CD4-positive, alpha-beta T cell (primary cell): ENCODE data around the gene ELMO1. TPM values are rescaled to one million over a fixed set of nuclear protein-coding genes. Genes with fewer than 3 reads are reported as not detected.

Experiments used
- ATAC-seq: fragments of 200-7000 bp; cut with Tn5 transposase; one replicate; pipeline ENCODE4 v1.10.0; 2022; ENCODE audit warnings: mild to moderate bottlenecking; ENCODE audit not compliant: poor library complexity
- CTCF ChIA-PET: fragments of 350-600 bp; sonication (Branson Sonifier 250); formaldehyde crosslinking; loops from one replicate; lab custom pipeline; 2021; ENCODE audit warnings: antibody characterized with exemption, inconsistent platforms; lab: Charles Lee
- POLR2A ChIA-PET: fragments of 350-600 bp; sonication (Branson Sonifier 250); formaldehyde crosslinking; loops from one replicate; lab custom pipeline; 2021; ENCODE audit warnings: antibody characterized with exemption, inconsistent platforms; lab: Charles Lee
- DNase-seq, 14 experiments: peaks; one replicate each; pipeline ENCODE4 v3.0.0-alpha.2; 2013 to 2020; ENCODE audit warnings: mixed read lengths in 2 of 14
- H3K27ac ChIP-seq, 2 donors: one replicate each; pipeline versions ENCODE4 v1.5.1 to v1.7.0; 2013; ENCODE audit warnings: low read length in 2 of 2, low read depth in 1 of 2, mild to moderate bottlenecking in 1 of 2
- H3K27me3 ChIP-seq, 2 experiments: 1 replicate in 1 of 2; 2 replicates in 1 of 2; pipeline versions ENCODE4 v1.6.1 to v1.7.0; 2013; ENCODE audit warnings: low read length in 2 of 2, control low read depth in 1 of 2, mild to moderate bottlenecking in 1 of 2, moderate library complexity in 1 of 2; ENCODE audit not compliant: insufficient read depth in 2 of 2, control insufficient read depth in 1 of 2
- H3K36me3 ChIP-seq: one replicate; pipeline ENCODE4 v1.6.1; 2013; ENCODE audit warnings: low read length, control low read depth; ENCODE audit not compliant: insufficient read depth
- H3K4me1 ChIP-seq: one replicate; pipeline ENCODE4 v1.6.1; 2013; ENCODE audit warnings: low read length, control low read depth; ENCODE audit not compliant: insufficient read depth
- H3K4me3 ChIP-seq: one replicate; pipeline ENCODE4 v1.5.1; 2013; ENCODE audit warnings: mild to moderate bottlenecking, low read length, moderate library complexity
- H3K9me3 ChIP-seq, 2 experiments: 1 replicate in 1 of 2; 2 replicates in 1 of 2; pipeline versions ENCODE4 v1.6.1 to v1.7.0; 2013; ENCODE audit warnings: low read length in 2 of 2, mild to moderate bottlenecking in 2 of 2, control low read depth in 1 of 2, moderate library complexity in 1 of 2; ENCODE audit not compliant: control insufficient read depth in 1 of 2, insufficient read depth in 1 of 2
- H3K27ac Mint-ChIP-seq: one replicate; pipeline ENCODE4 v1.8.0; 2020; ENCODE audit warnings: mixed read lengths
- H3K27me3 Mint-ChIP-seq: one replicate; pipeline ENCODE4 v1.8.0; 2021; ENCODE audit warnings: mixed read lengths
- H3K36me3 Mint-ChIP-seq: one replicate; pipeline ENCODE4 v1.8.0; 2021; ENCODE audit warnings: low read depth, mixed read lengths
- H3K4me1 Mint-ChIP-seq: one replicate; pipeline ENCODE4 v1.8.0; 2021; ENCODE audit warnings: low read depth, mixed read lengths
- H3K4me3 Mint-ChIP-seq: one replicate; pipeline ENCODE4 v1.8.0; 2020; ENCODE audit warnings: mild to moderate bottlenecking, mixed read lengths
- H3K9me3 Mint-ChIP-seq: one replicate; pipeline ENCODE4 v1.8.0; 2020; ENCODE audit warnings: mixed read lengths
- intact Hi-C, 2 experiments: fragments of 100-400 bp; cut with DNase I in 1 of 2; cut with micrococcal nuclease in 1 of 2; formaldehyde crosslinking; loops; one replicate each; pipeline versions ENCODE4 v1.15.1 to v1.9.0; 2023 to 2025; cut with DNase I, micrococcal nuclease
- total RNA-seq, 174 experiments: library from RNA in 2 of 174; stranded (reverse) in 2 of 174; gene quantifications; one replicate each; pipeline ENCODE4 v1.2.3 and lab custom pipeline; 2021 to 2026
- TF ChIP-seq, protein P1 (sequence below): fragments of 200-600 bp; IDR thresholded peaks from one replicate; pipeline ENCODE4 v1.8.0; 2022; ENCODE audit warnings: antibody characterized with exemption, mild to moderate bottlenecking

ELMO1 gene
- total RNA-seq, 2 experiments from 2014 or later, result 117 to 120 TPM

DNA sequence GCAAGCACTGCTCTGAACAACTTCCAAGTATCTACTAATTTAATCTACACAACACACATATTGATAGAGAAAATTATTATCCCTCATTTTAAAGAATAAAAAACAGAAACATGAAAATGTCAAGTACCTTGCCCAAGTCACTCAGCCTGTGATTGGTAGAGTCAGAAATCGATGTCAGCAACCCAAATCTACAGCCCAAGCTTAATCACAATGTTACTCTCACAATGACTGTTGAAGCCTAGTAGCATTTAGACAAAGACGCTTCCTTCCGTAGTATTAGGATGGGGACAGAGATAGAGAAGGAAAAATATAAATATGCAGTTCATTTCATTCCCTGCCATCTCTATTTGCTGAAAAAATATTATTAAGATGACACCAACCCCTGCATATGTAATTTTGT lies 242.5 kb downstream of the ELMO1 start:
- no peak for ATAC-seq
- no peaks in the 10 kb centered on the region for H3K27me3 Mint-ChIP-seq
- no peaks in the 10 kb centered on the region for H3K27me3 ChIP-seq
- no peak overlapping the region for H3K27ac Mint-ChIP-seq
- H3K36me3 Mint-ChIP-seq, result peaks cover 89% of the 10 kb centered on the region
- H3K9me3 ChIP-seq, result no peaks in the 10 kb centered on the region
- H3K4me3 ChIP-seq, result no peak overlapping the region
- CTCF ChIA-PET, result interaction anchor here (1.2 kb wide), 1 partner anchor 718 kb away, joined by 3 read pairs; no protein-coding TSS in a partner anchor
- intact Hi-C loops, result no loop called here
- H3K9me3 Mint-ChIP-seq, result no peaks in the 10 kb centered on the region
- TF ChIP-seq, protein P1, sequence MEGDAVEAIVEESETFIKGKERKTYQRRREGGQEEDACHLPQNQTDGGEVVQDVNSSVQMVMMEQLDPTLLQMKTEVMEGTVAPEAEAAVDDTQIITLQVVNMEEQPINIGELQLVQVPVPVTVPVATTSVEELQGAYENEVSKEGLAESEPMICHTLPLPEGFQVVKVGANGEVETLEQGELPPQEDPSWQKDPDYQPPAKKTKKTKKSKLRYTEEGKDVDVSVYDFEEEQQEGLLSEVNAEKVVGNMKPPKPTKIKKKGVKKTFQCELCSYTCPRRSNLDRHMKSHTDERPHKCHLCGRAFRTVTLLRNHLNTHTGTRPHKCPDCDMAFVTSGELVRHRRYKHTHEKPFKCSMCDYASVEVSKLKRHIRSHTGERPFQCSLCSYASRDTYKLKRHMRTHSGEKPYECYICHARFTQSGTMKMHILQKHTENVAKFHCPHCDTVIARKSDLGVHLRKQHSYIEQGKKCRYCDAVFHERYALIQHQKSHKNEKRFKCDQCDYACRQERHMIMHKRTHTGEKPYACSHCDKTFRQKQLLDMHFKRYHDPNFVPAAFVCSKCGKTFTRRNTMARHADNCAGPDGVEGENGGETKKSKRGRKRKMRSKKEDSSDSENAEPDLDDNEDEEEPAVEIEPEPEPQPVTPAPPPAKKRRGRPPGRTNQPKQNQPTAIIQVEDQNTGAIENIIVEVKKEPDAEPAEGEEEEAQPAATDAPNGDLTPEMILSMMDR, result no peak
- DNase-seq, result no peak
- POLR2A ChIA-PET, result no interaction called here
- H3K27ac ChIP-seq, result no peak overlapping the region
- H3K4me1 Mint-ChIP-seq, result peaks cover 8% of the 10 kb centered on the region
- H3K4me3 Mint-ChIP-seq, result no peak overlapping the region
- H3K4me1 ChIP-seq, result no peaks in the 10 kb centered on the region
- peaks cover 48% of the 10 kb centered on the region for H3K36me3 ChIP-seq

DNA sequence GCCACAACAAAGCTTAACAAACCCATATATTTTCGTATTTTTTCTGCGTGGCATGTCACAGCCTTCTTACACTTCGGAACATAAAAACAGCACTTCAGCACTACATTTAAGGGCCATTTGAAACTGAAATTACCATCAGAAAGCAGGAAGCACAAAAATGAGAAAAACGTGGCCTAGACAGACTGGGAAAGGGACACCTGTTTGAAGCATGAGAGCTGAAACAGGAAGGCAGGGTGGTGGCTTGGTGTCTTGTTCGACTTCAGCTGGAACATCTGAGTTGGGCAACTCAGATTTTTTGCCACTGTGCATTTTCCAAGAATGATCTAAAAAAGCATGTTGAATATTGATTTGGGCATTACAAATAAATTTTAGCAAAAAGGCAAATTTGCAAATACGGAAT lies 243.2 kb downstream of the ELMO1 start:
- H3K4me1 Mint-ChIP-seq, result peaks cover 8% of the 10 kb centered on the region
- no peak overlapping the region for H3K4me3 ChIP-seq
- H3K27ac Mint-ChIP-seq, result no peak overlapping the region
- no peaks in the 10 kb centered on the region for H3K27me3 ChIP-seq
- no peaks in the 10 kb centered on the region for H3K9me3 ChIP-seq
- no peaks in the 10 kb centered on the region for H3K9me3 Mint-ChIP-seq
- no peaks in the 10 kb centered on the region for H3K4me1 ChIP-seq
- POLR2A ChIA-PET, result no interaction called here
- intact Hi-C loops, result no loop called here
- CTCF ChIA-PET, result no interaction called here
- peaks cover 81% of the 10 kb centered on the region for H3K36me3 Mint-ChIP-seq
- no peak for DNase-seq
- TF ChIP-seq, protein P1, result no peak
- H3K27ac ChIP-seq, result no peak overlapping the region
- peaks cover 41% of the 10 kb centered on the region for H3K36me3 ChIP-seq
- H3K4me3 Mint-ChIP-seq, result no peak overlapping the region
- ATAC-seq, result no peak
- H3K27me3 Mint-ChIP-seq, result no peaks in the 10 kb centered on the region

DNA sequence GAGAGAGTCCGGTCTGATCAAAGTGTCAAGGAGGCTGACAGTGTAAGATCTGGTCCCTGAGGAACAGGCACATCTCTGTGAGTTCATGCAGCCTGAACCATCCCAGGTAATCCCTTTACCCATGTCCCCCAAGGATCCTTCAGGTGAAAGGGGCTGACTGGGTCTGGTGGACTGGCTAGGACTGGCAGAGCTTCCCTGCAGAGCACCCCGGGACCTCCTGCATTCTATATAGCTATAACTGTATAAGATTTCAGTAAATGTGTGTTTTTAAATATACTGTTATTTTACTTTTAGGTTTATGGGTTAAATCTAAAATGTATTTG lies 246.8 kb downstream of the ELMO1 start:
- no peak overlapping the region for H3K4me3 ChIP-seq
- no peaks in the 10 kb centered on the region for H3K27me3 ChIP-seq
- H3K27ac Mint-ChIP-seq, result peak overlapping the region; percentile 3
- DNase-seq (no peak), ATAC-seq (no peak)
- H3K9me3 ChIP-seq, result no peaks in the 10 kb centered on the region
- no peak overlapping the region for H3K27ac ChIP-seq
- intact Hi-C loops, result loop anchor here in 1 of 2 experiments (5.0 kb wide), 1 partner anchor 715 kb away; no protein-coding TSS in a partner anchor
- H3K4me1 Mint-ChIP-seq, result peaks cover 8% of the 10 kb centered on the region
- no peaks in the 10 kb centered on the region for H3K27me3 Mint-ChIP-seq
- H3K4me3 Mint-ChIP-seq, result no peak overlapping the region
- CTCF ChIA-PET, result interaction anchor here (0.6 to 2.2 kb wide), 4 partner anchors 19 to 883 kb away, joined by 3 to 10 read pairs (median 7); no protein-coding TSS in a partner anchor
- POLR2A ChIA-PET, result no interaction called here
- H3K36me3 Mint-ChIP-seq, result peaks cover 70% of the 10 kb centered on the region
- H3K9me3 Mint-ChIP-seq, result no peaks in the 10 kb centered on the region
- TF ChIP-seq, protein P1, result peak; percentile 6
- no peaks in the 10 kb centered on the region for H3K4me1 ChIP-seq
- peaks cover 39% of the 10 kb centered on the region for H3K36me3 ChIP-seq
